ENCODE measurements around the gene PRM3.

Gene PRM3

DNA sequence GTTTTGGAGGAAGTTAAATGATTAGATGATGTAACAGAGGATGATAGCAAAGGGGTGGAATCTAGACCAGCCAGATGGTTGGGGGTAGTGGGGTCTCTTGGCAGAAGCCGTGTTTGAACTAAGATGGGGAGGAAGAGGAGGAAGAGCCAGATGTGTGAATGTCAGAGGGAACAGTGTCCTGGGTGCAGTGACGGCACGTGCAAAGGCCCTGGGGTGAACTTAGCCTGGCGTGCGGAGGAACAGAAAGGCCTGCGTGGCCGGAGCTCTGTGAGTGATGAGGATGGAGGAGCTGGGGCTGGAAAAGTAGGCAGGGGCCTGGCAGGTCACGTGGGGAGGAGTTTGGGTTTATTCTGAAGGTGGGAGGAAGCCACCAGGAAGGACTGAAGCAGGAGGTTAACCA is 45.4 kb upstream of the PRM3 start:
- TF ChIP-seq MYC (IDR thresholded peaks at IDR 0.05; ENCODE audit: low read depth, low read length) (no peak), CTCF (IDR thresholded peaks at IDR 0.05; ENCODE audit: low read depth, low read length) (no peak), POLR2A (IDR thresholded peaks at IDR 0.05; ENCODE audit: extremely low read depth, insufficient read length) (no peak), MAX (IDR thresholded peaks at IDR 0.05; ENCODE audit: low read depth, low read length) (no peak)
- H3K4me3 ChIP-seq (ENCODE audit: low read depth, low read length): no peak overlapping the region
- DNase-seq (ENCODE audit: low read depth): no peak

- no peak overlapping the region for H3K4me3 ChIP-seq (ENCODE audit: low read depth, low read length)
- DNase-seq (ENCODE audit: low read depth): no peak
- TF ChIP-seq MYC (IDR thresholded peaks at IDR 0.05; ENCODE audit: low read depth, low read length): no peak
- no peak for TF ChIP-seq CTCF (IDR thresholded peaks at IDR 0.05; ENCODE audit: low read depth, low read length)
- TF ChIP-seq MAX (IDR thresholded peaks at IDR 0.05; ENCODE audit: low read depth, low read length): no peak
- TF ChIP-seq POLR2A (IDR thresholded peaks at IDR 0.05; ENCODE audit: extremely low read depth, insufficient read length): no peak
Measured at GRCh38 chr16:11316331-11317015, 43.0 kb upstream of the PRM3 start.

GRCh38 chr16:11315510-11315909 is 42.1 kb upstream of the PRM3 start:
- TF ChIP-seq POLR2A (IDR thresholded peaks at IDR 0.05; ENCODE audit: extremely low read depth, insufficient read length) (no peak), MYC (IDR thresholded peaks at IDR 0.05; ENCODE audit: low read depth, low read length) (no peak), MAX (IDR thresholded peaks at IDR 0.05; ENCODE audit: low read depth, low read length) (no peak), CTCF (IDR thresholded peaks at IDR 0.05; ENCODE audit: low read depth, low read length) (no peak)
- H3K4me3 ChIP-seq (ENCODE audit: low read depth, low read length): no peak overlapping the region
- DNase-seq (ENCODE audit: low read depth): no peak

DNA sequence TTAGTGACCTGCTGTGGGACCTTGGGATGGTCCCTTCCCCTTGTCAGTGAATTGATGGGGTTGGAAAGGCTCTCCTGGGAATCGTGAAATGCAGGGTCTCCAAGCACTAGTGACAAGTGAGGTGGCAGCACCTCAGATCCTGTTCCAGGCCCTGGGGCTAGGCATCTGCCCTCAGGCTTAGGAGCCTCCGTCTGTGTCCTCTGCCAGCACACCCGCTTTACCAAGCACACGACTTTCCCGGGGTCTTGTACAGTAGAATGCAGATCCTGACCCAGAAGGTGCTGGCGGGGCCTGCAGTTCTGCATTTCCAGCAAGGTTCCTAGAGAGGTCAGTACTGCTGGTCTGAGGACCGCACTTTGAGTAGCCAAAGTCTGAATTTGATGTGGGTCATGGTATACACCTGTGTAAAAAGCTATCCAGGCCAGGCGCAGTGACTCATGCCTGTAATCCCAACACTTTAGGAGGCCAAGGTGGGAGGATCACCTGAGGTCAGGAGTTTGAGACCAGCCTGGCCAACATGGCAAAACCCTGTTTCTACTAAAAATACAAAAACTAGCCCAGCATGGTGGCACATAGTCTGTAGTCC is 41.0 kb upstream of the PRM3 start:
- DNase-seq (ENCODE audit: low read depth): no peak

More for the DNA sequence above, 41.0 kb upstream of the PRM3 start:
- no peak for TF ChIP-seq MYC (IDR thresholded peaks at IDR 0.05; ENCODE audit: low read depth, low read length)
- TF ChIP-seq CTCF (IDR thresholded peaks at IDR 0.05; ENCODE audit: low read depth, low read length): no peak
- TF ChIP-seq POLR2A (IDR thresholded peaks at IDR 0.05; ENCODE audit: extremely low read depth, insufficient read length): no peak
- TF ChIP-seq MAX (IDR thresholded peaks at IDR 0.05; ENCODE audit: low read depth, low read length): no peak
- no peak overlapping the region for H3K4me3 ChIP-seq (ENCODE audit: low read depth, low read length)
